PFSK-1 (cell line): ENCODE results near the gene FAM83G.

Source experiments
- FOXP2 ChIP-seq: optimal IDR thresholded peaks from 2 replicates; pipeline ENCODE3; 2011; ENCODE audit warnings: borderline replicate concordance, control low read depth, inconsistent platforms; ENCODE audit not compliant: insufficient read depth; ENCODE audit errors: extremely low read length, extremely low read depth
- POLR2AphosphoS5 ChIP-seq: IDR thresholded peaks from 2 replicates; pipeline ENCODE4 v1.6.1; 2012; ENCODE audit warnings: low read depth, mild to moderate bottlenecking, control low read depth, low read length, moderate library complexity
- SIN3A ChIP-seq: IDR thresholded peaks from 2 replicates; pipeline ENCODE4 v1.6.1; 2012; ENCODE audit warnings: mild to moderate bottlenecking, low read length, moderate library complexity, borderline replicate concordance; ENCODE audit not compliant: insufficient read depth
- TAF1 ChIP-seq: IDR thresholded peaks from 2 replicates; pipeline ENCODE4 v1.6.1; 2012; ENCODE audit warnings: low read length, control low read depth, borderline replicate concordance; ENCODE audit not compliant: insufficient read depth
- TF ChIP-seq, protein P1 (sequence below), 2 experiments: IDR thresholded peaks; 2 replicates each; pipeline versions ENCODE4 v1.6.1 to v1.8.0; 2011 to 2012; ENCODE audit warnings: low read depth in 2 of 2, low read length in 2 of 2, control low read depth in 1 of 2, inconsistent platforms in 1 of 2, mild to moderate bottlenecking in 1 of 2, moderate library complexity in 1 of 2; ENCODE audit not compliant: insufficient read depth in 1 of 2

The FAM83G gene

DNA sequence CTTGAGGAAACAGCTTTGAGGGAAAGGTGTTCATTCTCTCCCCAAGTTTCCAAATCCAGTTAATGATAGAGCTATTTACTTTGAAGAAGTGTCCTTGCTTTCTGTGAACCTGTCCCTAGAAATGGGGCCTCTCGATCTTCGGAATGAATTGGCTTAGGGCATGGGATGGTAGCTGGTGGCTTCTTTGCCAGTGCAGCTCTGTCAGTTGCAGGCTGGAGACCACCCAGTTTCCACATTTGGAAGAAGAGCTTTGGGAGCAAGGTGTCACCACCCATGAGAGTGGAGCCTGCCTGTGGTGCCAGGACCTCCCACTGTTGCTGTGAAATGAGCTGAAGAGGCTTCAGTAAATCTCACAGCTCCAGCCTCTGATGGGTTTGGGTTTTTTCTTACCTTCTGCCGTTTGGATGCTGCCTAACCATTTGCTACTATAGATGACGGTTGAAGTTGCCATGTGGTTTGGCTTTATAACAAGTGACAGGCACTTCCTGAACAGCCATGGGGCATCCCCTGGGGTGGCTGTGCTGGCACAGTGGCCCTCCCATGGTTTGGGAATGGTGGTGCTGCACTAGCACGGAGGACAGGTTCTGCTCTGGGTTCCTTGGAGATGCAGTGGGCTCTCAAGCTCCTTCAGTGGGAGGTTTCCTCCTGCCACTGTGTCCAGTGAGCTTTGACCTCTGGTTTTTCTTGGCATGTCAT, 72.1 kb downstream of the FAM83G start:
- TF ChIP-seq POLR2AphosphoS5 (no peak), FOXP2 (no peak), TAF1 (no peak)

DNA sequence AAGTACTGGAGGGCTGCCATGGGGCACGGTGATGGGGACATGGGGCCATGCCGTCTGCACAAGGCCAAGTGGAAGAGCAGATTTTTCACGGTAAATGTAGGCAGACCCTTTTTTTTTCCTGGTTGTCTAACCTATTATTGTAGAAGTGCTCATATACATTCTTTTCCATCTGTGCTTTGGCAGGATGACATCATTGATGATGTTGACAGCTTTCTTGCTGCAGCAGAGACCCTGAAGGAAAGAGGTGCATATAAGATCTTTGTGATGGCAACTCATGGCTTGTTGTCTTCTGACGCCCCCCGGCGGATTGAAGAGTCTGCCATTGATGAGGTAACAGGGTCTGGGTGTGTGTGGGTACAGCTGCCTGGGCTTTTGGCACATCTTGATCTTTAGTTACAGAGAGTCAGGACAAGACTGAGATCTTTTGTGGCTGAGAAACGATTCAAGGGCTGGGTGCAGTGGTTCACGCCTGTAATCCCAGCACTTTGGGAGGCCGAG, 75.9 kb downstream of the FAM83G start:
- TF ChIP-seq, protein P1, sequence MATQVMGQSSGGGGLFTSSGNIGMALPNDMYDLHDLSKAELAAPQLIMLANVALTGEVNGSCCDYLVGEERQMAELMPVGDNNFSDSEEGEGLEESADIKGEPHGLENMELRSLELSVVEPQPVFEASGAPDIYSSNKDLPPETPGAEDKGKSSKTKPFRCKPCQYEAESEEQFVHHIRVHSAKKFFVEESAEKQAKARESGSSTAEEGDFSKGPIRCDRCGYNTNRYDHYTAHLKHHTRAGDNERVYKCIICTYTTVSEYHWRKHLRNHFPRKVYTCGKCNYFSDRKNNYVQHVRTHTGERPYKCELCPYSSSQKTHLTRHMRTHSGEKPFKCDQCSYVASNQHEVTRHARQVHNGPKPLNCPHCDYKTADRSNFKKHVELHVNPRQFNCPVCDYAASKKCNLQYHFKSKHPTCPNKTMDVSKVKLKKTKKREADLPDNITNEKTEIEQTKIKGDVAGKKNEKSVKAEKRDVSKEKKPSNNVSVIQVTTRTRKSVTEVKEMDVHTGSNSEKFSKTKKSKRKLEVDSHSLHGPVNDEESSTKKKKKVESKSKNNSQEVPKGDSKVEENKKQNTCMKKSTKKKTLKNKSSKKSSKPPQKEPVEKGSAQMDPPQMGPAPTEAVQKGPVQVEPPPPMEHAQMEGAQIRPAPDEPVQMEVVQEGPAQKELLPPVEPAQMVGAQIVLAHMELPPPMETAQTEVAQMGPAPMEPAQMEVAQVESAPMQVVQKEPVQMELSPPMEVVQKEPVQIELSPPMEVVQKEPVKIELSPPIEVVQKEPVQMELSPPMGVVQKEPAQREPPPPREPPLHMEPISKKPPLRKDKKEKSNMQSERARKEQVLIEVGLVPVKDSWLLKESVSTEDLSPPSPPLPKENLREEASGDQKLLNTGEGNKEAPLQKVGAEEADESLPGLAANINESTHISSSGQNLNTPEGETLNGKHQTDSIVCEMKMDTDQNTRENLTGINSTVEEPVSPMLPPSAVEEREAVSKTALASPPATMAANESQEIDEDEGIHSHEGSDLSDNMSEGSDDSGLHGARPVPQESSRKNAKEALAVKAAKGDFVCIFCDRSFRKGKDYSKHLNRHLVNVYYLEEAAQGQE (IDR thresholded peaks at IDR 0.05; ENCODE audit: insufficient read depth in 1 of 2, low read depth in 2 of 2, low read length in 2 of 2) = no peak
- TF ChIP-seq SIN3A = no peak
- no peak for TF ChIP-seq TAF1
- TF ChIP-seq FOXP2 = no peak
- TF ChIP-seq POLR2AphosphoS5 = no peak

DNA sequence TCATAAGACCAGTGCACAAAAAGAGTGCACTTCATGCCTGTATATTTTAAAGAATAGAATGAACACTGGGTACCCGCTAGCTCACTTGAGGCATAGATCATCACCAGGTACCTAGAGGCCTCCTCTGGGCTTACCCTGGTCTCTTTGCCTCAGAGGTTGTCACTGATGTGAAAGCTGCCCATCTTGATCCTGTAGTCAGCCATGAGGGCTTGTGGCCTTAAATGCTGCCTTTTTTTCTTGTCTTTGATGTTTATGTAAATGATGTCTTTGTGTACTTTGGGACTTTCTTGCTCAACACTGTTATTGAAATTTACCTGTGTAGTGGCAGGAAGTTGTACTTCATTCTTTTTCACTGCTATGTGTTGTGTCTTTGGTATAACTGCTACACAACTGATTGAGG, 79.4 kb downstream of the FAM83G start:
- TF ChIP-seq FOXP2 (no peak), SIN3A (no peak)

DNA sequence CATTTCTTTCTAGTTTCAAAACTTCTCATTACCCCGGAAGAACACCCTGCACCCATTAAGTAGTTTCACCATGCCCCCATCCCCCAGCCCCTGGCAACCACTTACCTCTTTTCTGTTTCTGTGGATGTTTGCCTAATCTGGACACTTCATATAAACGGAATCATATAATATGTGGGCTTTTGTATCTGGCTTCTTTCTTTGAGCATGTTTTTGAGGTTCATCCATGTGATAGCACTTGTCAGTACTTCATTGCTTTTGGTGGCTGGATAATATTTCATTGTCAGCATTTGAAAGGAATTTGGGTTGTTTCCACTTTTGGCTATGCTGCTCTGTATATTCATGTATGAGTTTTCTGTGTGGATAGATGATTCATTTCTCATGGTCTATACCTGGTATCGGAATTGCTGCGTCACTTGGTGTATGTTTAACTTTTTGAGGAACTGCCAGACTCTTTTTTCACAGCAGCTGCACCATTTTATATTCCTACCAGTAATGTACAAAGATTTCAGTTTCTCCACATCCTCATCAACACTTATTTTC, 82.6 kb downstream of the FAM83G start:
- TF ChIP-seq POLR2AphosphoS5 (no peak), SIN3A (no peak), TAF1 (no peak), FOXP2 (no peak)
- TF ChIP-seq, protein P1 (IDR thresholded peaks at IDR 0.05; ENCODE audit: insufficient read depth in 1 of 2, low read depth in 2 of 2, low read length in 2 of 2) = no peak

DNA sequence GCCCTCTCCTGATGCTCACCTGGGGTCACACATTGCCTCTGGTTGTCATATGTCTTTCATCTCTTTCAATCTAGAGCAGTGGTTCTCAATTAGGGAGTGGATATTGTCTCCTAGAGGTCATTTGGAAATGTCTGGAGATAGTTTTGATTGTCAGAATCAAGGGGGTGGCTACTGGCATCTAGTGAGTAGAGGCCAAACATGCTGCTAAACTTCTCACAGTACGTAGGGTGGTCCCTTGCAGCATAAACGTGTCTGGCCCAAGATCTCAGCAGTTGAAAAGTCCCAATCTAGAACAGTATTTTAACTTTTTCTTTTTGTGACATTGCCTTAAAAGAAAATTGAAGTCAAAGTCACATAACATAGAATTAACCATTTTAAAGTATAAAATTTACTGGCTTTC, 83.1 kb downstream of the FAM83G start:
- TF ChIP-seq POLR2AphosphoS5 = no peak
- TF ChIP-seq FOXP2 = no peak
- TF ChIP-seq TAF1 = no peak
- TF ChIP-seq, protein P1 (IDR thresholded peaks at IDR 0.05; ENCODE audit: insufficient read depth in 1 of 2, low read depth in 2 of 2, low read length in 2 of 2) = no peak

DNA sequence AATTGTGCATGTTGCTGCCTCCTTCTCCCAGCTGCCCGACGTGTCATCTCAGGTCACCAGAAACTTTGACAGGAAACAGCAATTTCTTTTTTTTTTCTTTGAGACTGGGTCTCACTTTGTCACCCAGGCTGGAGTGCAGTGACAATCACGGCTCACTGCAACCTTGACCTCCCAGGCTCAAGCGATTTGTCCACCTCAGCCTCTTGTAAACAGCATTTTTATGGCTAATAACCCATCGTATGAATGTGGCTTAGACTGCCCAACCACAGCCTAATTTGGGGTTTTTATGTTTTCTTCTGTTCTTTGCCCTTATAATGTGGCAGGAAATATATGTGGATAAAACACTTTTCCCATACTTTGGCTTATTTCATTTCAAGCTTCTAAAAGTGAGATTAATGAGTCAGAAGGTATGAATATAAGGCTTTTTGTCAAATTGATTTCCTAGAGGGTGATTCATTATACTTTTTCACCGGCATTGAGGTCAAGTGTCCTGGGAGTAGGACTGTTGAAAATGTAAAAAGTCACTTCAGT, 83.6 kb downstream of the FAM83G start:
- TF ChIP-seq SIN3A = no peak
- no peak for TF ChIP-seq FOXP2

DNA sequence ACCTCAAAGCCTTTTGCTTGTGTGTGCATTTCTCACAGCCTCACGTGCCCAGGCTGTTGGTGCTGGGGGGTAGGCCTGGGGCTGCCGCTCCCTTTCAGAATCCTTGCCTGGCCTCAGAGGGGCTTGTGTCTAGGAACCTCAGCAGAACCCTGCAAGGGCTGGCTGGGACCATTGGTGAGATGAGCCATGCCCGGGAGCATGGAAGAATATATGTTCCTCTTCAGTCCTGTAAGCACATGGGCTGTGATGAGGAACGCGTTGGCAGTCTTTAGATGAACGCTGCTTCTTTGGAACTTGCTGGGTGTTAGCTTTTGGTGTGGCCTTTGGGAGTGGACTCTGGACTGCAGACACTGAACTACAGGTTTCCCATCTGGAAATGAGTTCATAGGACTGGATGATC, 84.6 kb downstream of the FAM83G start:
- TF ChIP-seq FOXP2 (no peak), TAF1 (no peak), SIN3A (no peak), POLR2AphosphoS5 (no peak)
- TF ChIP-seq, protein P1 (IDR thresholded peaks at IDR 0.05; ENCODE audit: insufficient read depth in 1 of 2, low read depth in 2 of 2, low read length in 2 of 2) = no peak
